B cell (primary cell): ENCODE data around the gene WBP1L. TPM values are rescaled to one million over a fixed set of nuclear protein-coding genes. Genes with fewer than 3 reads are reported as not detected.
A peak's percentile ranks its signal among the peaks of the same experiment; 100 is the strongest.

Source experiments
- ATAC-seq: fragments of 200-7000 bp; cut with Tn5 transposase; one replicate; pipeline ENCODE4 v1.10.0; 2021; ENCODE audit warnings: low read depth, mild to moderate bottlenecking, moderate number of reproducible peaks, moderate library complexity
- CTCF ChIA-PET: fragments of 350-600 bp; sonication (Branson Sonifier 250); formaldehyde crosslinking; loops from one replicate; lab custom pipeline; 2021; ENCODE audit warnings: antibody characterized with exemption, inconsistent platforms; lab: Charles Lee
- POLR2A ChIA-PET: fragments of 350-600 bp; sonication (Branson Sonifier 250); formaldehyde crosslinking; loops from one replicate; lab custom pipeline; 2021; ENCODE audit warnings: antibody characterized with exemption; lab: Charles Lee
- DNase-seq: peaks from one replicate; pipeline ENCODE4 v3.0.0; 2013
- H2AFZ ChIP-seq: 2 replicates; pipeline ENCODE4 v1.6.1; 2012; ENCODE audit warnings: mild to moderate bottlenecking, low read depth, low read length; ENCODE audit not compliant: insufficient read depth, poor library complexity, severe bottlenecking
- H3K27ac ChIP-seq, 2 donors: 1 replicate in 1 of 2; 2 replicates in 1 of 2; pipeline ENCODE4 v1.5.1; 2012 to 2013; ENCODE audit warnings: low read length in 2 of 2, mild to moderate bottlenecking in 2 of 2, moderate library complexity in 1 of 2
- H3K27me3 ChIP-seq, 4 experiments: fragments of 200-600 bp in 1 of 4; sonication (generic) in 1 of 4; replicated peaks in 1 of 4; 1 replicate in 2 of 4; 2 replicates in 2 of 4; pipeline versions ENCODE4 v1.6.1 to v1.7.0; 2013 to 2016; ENCODE audit warnings: low read length in 3 of 4, mild to moderate bottlenecking in 2 of 4, mixed read lengths in 1 of 4, moderate library complexity in 1 of 4; ENCODE audit not compliant: insufficient read depth in 4 of 4, control insufficient read depth in 3 of 4; ENCODE audit errors: control extremely low read depth in 1 of 4
- H3K36me3 ChIP-seq, 2 experiments: replicated peaks in 1 of 2; 1 replicate in 1 of 2; 2 replicates in 1 of 2; pipeline versions ENCODE4 v1.6.1 to v1.7.1; 2013; ENCODE audit warnings: low read length in 1 of 2; ENCODE audit not compliant: insufficient read depth in 2 of 2, control insufficient read depth in 1 of 2; ENCODE audit errors: control extremely low read depth in 1 of 2, extremely low read depth in 1 of 2
- H3K4me1 ChIP-seq, 2 donors: fragments of 200-600 bp in 1 of 2; sonication (generic) in 1 of 2; 1 replicate in 1 of 2; 2 replicates in 1 of 2; pipeline versions ENCODE4 v1.5.1 to v1.6.1; 2013 to 2017; ENCODE audit warnings: low read length in 2 of 2; ENCODE audit not compliant: control insufficient read depth in 2 of 2, insufficient read depth in 2 of 2
- H3K4me2 ChIP-seq: replicated peaks from 2 replicates; pipeline ENCODE3; 2012; ENCODE audit warnings: mild to moderate bottlenecking, low read depth, low read length; ENCODE audit not compliant: poor library complexity, severe bottlenecking
- H3K4me3 ChIP-seq, 5 experiments: fragments of 200-600 bp in 1 of 5; sonication (generic) in 1 of 5; 1 replicate in 3 of 5; 2 replicates in 2 of 5; pipeline versions ENCODE4 v1.5.1 to v1.7.0; 2011 to 2016; ENCODE audit warnings: low read length in 4 of 5, mild to moderate bottlenecking in 4 of 5, low read depth in 2 of 5, control low read depth in 1 of 5, moderate library complexity in 1 of 5; ENCODE audit not compliant: insufficient read depth in 1 of 5; ENCODE audit errors: control extremely low read depth in 1 of 5, extremely low read depth in 1 of 5
- H3K79me2 ChIP-seq: fragments of 200-600 bp; sonication (generic); one replicate; pipeline ENCODE4 v1.6.0; 2016; ENCODE audit warnings: low read length; ENCODE audit not compliant: control insufficient read depth, insufficient read depth
- H3K9ac ChIP-seq: fragments of 200-600 bp; sonication (generic); 2 replicates; pipeline ENCODE4 v1.6.1; 2017; ENCODE audit warnings: mild to moderate bottlenecking, low read length, moderate library complexity
- H3K9me3 ChIP-seq, 3 donors: one replicate each; pipeline versions ENCODE4 v1.6.1 to v1.7.1; 2013; ENCODE audit warnings: low read length in 2 of 3; ENCODE audit not compliant: control insufficient read depth in 2 of 3, insufficient read depth in 1 of 3; ENCODE audit errors: control extremely low read depth in 1 of 3
- H4K20me1 ChIP-seq: 2 replicates; pipeline ENCODE4 v1.6.0; 2012; ENCODE audit warnings: mild to moderate bottlenecking, low read length; ENCODE audit not compliant: insufficient read depth, control insufficient read depth, poor library complexity, severe bottlenecking
- H3K27ac Mint-ChIP-seq: one replicate; pipeline ENCODE4 v1.8.0; 2021; ENCODE audit warnings: mixed read lengths
- H3K27me3 Mint-ChIP-seq: one replicate; pipeline ENCODE4 v1.8.0; 2021; ENCODE audit warnings: mixed read lengths
- H3K4me1 Mint-ChIP-seq: one replicate; pipeline ENCODE4 v1.8.0; 2021; ENCODE audit warnings: mixed read lengths
- H3K4me3 Mint-ChIP-seq: one replicate; pipeline ENCODE4 v1.8.0; 2021; ENCODE audit warnings: mixed read lengths
- H3K9me3 Mint-ChIP-seq: one replicate; pipeline ENCODE4 v1.8.0; 2022; ENCODE audit warnings: mixed read lengths; ENCODE audit not compliant: insufficient read depth
- EZH2 ChIP-seq: IDR thresholded peaks from 2 replicates; pipeline ENCODE4 v1.6.1; 2012; ENCODE audit warnings: borderline replicate concordance, low read depth, mild to moderate bottlenecking, moderate library complexity, low read length; ENCODE audit not compliant: insufficient read depth, poor library complexity, severe bottlenecking
- WGBS: methylation state at CpG from one replicate; pipeline ENCODE4 v1.1.5; 2013; ENCODE audit warnings: missing lambda C conversion rate; ENCODE audit not compliant: insufficient coverage; 5-methylcytosine and 5-hydroxymethylcytosine counted together
- intact Hi-C: fragments of 100-400 bp; cut with micrococcal nuclease; formaldehyde crosslinking; loops from one replicate; pipeline ENCODE4 v1.10.0; 2022
- polyA plus RNA-seq: library from polyadenylated mRNA; depleted of rRNA; stranded (reverse); fragments of >200 nt; gene quantifications from 2 replicates; pipeline ENCODE4 v1.2.3, GENCODE V29; 2012
- total RNA-seq, 2 donors: library from RNA; stranded (reverse); fragments of 120-200 nt in 1 of 2; gene quantifications; 1 replicate in 1 of 2; 2 replicates in 1 of 2; pipeline versions ENCODE4 v1.2.3 to v1.2.4, GENCODE V29; 2013 to 2022
- TF ChIP-seq, protein P1 (sequence below): fragments of 200-600 bp; IDR thresholded peaks from one replicate; pipeline ENCODE4 v1.8.0; 2022; ENCODE audit warnings: antibody characterized with exemption, mild to moderate bottlenecking

The WBP1L gene
- total and polyA plus RNA-seq, 2 donors (not counting 1 experiment from before 2014, with no cell fraction given), result 14.3 to 43.2 TPM

DNA sequence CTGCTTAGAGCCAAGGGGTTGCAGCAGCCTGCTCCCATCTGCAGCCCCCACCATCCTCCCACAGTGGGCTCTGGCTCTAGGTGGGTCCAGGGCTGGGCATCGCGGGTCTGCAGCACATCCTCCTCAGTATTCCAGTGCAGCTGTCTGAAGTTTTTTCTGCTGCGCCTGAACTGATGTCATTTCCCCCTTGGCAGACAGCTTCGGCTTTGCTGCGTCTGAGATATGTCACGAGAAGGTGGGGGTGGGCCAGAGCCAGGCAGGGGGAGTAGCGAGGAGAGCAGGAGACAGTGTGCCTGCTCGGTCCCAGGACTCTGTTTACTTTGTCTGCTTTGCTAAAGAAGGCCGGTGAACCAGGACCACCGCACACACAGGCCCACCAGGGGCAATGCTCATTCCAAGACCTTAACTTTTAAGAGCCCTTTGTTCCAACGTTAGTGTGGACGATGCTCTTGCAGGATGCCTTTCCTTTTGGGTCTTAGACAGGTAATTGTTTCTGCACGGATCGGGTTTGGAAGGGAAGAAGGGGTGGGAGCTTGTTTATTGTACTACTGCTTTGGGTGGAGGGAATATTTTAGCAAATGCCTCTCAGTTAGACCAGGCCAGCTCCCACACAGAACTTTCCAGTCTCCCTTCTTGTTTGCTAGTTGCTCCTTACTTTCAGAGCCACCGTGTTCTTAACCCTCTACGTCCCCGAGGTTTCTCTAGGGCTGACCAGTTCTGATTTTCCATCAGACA lies 32.4 kb downstream of the WBP1L start:
- ChIA-PET CTCF (no interaction called here), POLR2A (no interaction called here)
- Histone ChIP-seq H3K4me3 (no peak overlapping the region), H3K36me3 (peaks cover 0 to 27% of the 10 kb centered on the region in 2 experiments), H3K27me3 (no peaks in the 10 kb centered on the region), H3K27ac (no peak overlapping the region), H3K79me2 (peaks cover 99% of the 10 kb centered on the region), H3K4me1 (peaks cover 8 to 22% of the 10 kb centered on the region in 2 donors), H3K9ac (peak overlapping the region; percentile 4), H3K9me3 (no peaks in the 10 kb centered on the region), H2AFZ (no peak overlapping the region), H4K20me1 (peaks cover 90% of the 10 kb centered on the region), H3K4me2 (peak overlapping the region; percentile 23)
- intact Hi-C loops, result no loop called here
- Mint-ChIP-seq H3K27ac (peak overlapping the region; percentile 32), H3K4me3 (no peak overlapping the region), H3K27me3 (no peaks in the 10 kb centered on the region), H3K4me1 (peaks cover 54% of the 10 kb centered on the region), H3K9me3 (no peaks in the 10 kb centered on the region)
- DNase-seq, result no peak
- no peak for TF ChIP-seq EZH2
- TF ChIP-seq, protein P1, sequence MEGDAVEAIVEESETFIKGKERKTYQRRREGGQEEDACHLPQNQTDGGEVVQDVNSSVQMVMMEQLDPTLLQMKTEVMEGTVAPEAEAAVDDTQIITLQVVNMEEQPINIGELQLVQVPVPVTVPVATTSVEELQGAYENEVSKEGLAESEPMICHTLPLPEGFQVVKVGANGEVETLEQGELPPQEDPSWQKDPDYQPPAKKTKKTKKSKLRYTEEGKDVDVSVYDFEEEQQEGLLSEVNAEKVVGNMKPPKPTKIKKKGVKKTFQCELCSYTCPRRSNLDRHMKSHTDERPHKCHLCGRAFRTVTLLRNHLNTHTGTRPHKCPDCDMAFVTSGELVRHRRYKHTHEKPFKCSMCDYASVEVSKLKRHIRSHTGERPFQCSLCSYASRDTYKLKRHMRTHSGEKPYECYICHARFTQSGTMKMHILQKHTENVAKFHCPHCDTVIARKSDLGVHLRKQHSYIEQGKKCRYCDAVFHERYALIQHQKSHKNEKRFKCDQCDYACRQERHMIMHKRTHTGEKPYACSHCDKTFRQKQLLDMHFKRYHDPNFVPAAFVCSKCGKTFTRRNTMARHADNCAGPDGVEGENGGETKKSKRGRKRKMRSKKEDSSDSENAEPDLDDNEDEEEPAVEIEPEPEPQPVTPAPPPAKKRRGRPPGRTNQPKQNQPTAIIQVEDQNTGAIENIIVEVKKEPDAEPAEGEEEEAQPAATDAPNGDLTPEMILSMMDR, result no peak
- 42% methylated on average over 14 of the region's 17 CpGs for WGBS
- ATAC-seq, result no peak

DNA sequence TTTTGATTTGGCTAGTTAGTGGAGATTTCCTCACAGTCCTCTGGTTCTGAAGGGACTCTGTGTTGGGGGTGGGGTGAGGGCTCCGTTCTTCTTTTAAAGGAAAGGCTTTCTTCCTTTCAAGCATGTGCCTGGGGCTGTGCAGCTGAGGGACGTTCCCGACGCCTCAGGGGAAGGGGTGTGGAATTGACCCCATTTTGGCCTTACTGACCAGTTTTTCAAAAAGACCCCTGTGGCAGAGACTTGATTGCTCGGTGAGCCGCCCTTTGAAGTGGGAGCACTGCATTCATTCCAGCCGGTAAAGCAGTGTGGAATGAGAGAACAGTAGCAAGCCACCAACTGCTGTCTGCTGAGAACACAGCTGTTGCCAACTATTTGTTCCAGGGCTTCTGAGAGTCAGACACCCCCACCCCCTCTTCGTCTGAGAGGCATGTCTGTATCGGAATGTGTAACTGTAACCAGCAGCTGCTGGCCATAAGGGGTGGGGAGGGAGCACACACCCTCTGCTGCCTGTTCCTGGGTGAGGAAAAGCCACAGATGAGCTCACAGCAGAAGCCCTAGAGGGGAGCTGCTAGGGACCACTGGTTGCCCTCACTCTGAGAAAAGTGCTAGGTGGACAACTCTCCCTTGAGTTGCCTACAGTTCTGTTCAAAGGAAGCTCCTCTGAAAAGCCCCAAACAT lies 33.2 kb downstream of the WBP1L start:
- ChIA-PET POLR2A (interaction anchor here (0.7 kb wide), 1 partner anchor 33 kb away, joined by 9 read pairs; no protein-coding TSS in a partner anchor), CTCF (no interaction called here)
- no peak overlapping the region for H3K4me2 ChIP-seq
- Mint-ChIP-seq H3K27ac (no peak overlapping the region), H3K4me3 (no peak overlapping the region), H3K4me1 (peaks cover 52% of the 10 kb centered on the region), H3K27me3 (no peaks in the 10 kb centered on the region), H3K9me3 (no peaks in the 10 kb centered on the region)
- no peak for DNase-seq
- H3K9ac ChIP-seq, result no peak overlapping the region
- H3K4me3 ChIP-seq, result no peak overlapping the region
- peaks cover 8 to 22% of the 10 kb centered on the region in 2 donors for H3K4me1 ChIP-seq
- WGBS, result 94% methylated on average over 8 of the region's 9 CpGs
- H2AFZ ChIP-seq, result no peak overlapping the region
- intact Hi-C loops, result no loop called here
- H3K36me3 ChIP-seq, result peaks cover 0 to 34% of the 10 kb centered on the region in 2 experiments
- H3K79me2 ChIP-seq, result peaks cover 99% of the 10 kb centered on the region
- no peak for ATAC-seq
- H3K27ac ChIP-seq, result no peak overlapping the region
- no peak for TF ChIP-seq EZH2
- peaks cover 97% of the 10 kb centered on the region for H4K20me1 ChIP-seq
- H3K27me3 ChIP-seq, result no peaks in the 10 kb centered on the region
- H3K9me3 ChIP-seq, result no peaks in the 10 kb centered on the region
